ENCODE results near the gene NRTN.
"Not testable (repeated sequence)": the region's sequence is repeated elsewhere in the genome, so short reads cannot be mapped to it uniquely, and the experiment has no call there.

The NRTN gene

GRCh38 chr19:5850743-5851293 is 46.0 kb downstream of the NRTN start:
- H4K20me1 ChIP-seq (ENCODE audit: control insufficient read depth, insufficient read depth, low read depth, low read length), result no peaks in the 10 kb centered on the region
- no peaks in the 10 kb centered on the region for H3K9me2 ChIP-seq (replicated peaks; ENCODE audit: control insufficient read depth, low read length)
- no peaks in the 10 kb centered on the region for H3K4me1 ChIP-seq (ENCODE audit: control insufficient read depth, low read length)
- H3K9me3 ChIP-seq (ENCODE audit: control insufficient read depth, insufficient read depth, low read length), result no peaks in the 10 kb centered on the region
- no peak overlapping the region for H3K4me3 ChIP-seq (ENCODE audit: low read length)
- no peak overlapping the region for H3K4me2 ChIP-seq (ENCODE audit: low read length)
- no peaks in the 10 kb centered on the region; the same call in 1 of the 2 replicates for H3K27me3 ChIP-seq (ENCODE audit: control insufficient read depth, low read length)
- H3K36me3 ChIP-seq (ENCODE audit: control insufficient read depth, low read length), result no peaks in the 10 kb centered on the region
- no peak for TF ChIP-seq CTCF (IDR thresholded peaks at IDR 0.05; ENCODE audit: low read depth, low read length, poor library complexity, severe bottlenecking)
- no peak for TF ChIP-seq EZH2phosphoT487 (IDR thresholded peaks at IDR 0.05; ENCODE audit: borderline replicate concordance, low read length)
- H3F3A ChIP-seq (ENCODE audit: control insufficient read depth, insufficient read depth), result no peaks in the 10 kb centered on the region
- no peak overlapping the region for H3K27ac ChIP-seq (ENCODE audit: low read depth, low read length)
- H3K79me2 ChIP-seq (ENCODE audit: control insufficient read depth, low read length), result no peaks in the 10 kb centered on the region

GRCh38 chr19:5851302-5851701 is 46.4 kb downstream of the NRTN start, which contains the start of gene FUT3:
FUT3 (minus strand) TSS chr19:5851449.
- H3K27ac ChIP-seq (ENCODE audit: low read depth, low read length), result no peak within 1 kb of the TSS
- H3K4me3 ChIP-seq (ENCODE audit: low read length), result no peak within 1 kb of the TSS
- H3K27me3 ChIP-seq (ENCODE audit: control insufficient read depth, low read length), result peaks cover 2% of the 10 kb centered on the region; the same call in 1 of the 2 replicates
- H3K4me2 ChIP-seq (ENCODE audit: low read length), result no peak within 1 kb of the TSS
- H3F3A ChIP-seq (ENCODE audit: control insufficient read depth, insufficient read depth), result no peaks in the 10 kb centered on the region
- H3K9me3 ChIP-seq (ENCODE audit: control insufficient read depth, insufficient read depth, low read length), result no peaks in the 10 kb centered on the region
- H3K4me1 ChIP-seq (ENCODE audit: control insufficient read depth, low read length), result no peaks in the 10 kb centered on the region
- H3K79me2 ChIP-seq (ENCODE audit: control insufficient read depth, low read length), result no peaks in the 10 kb centered on the region
- no peaks in the 10 kb centered on the region for H3K9me2 ChIP-seq (replicated peaks; ENCODE audit: control insufficient read depth, low read length)
- no peaks in the 10 kb centered on the region for H3K36me3 ChIP-seq (ENCODE audit: control insufficient read depth, low read length)
- TF ChIP-seq EZH2phosphoT487 (IDR thresholded peaks at IDR 0.05; ENCODE audit: borderline replicate concordance, low read length), result no peak
- no peak for TF ChIP-seq CTCF (IDR thresholded peaks at IDR 0.05; ENCODE audit: low read depth, low read length, poor library complexity, severe bottlenecking)
- H4K20me1 ChIP-seq (ENCODE audit: control insufficient read depth, insufficient read depth, low read depth, low read length), result no peaks in the 10 kb centered on the region

GRCh38 chr19:5854121-5854520 is 49.3 kb downstream of the NRTN start:
- not testable (repeated sequence) for H3K9me3 ChIP-seq (ENCODE audit: control insufficient read depth, insufficient read depth, low read length); H3K36me3 ChIP-seq (ENCODE audit: control insufficient read depth, low read length); H4K20me1 ChIP-seq (ENCODE audit: control insufficient read depth, insufficient read depth, low read depth, low read length); H3F3A ChIP-seq (ENCODE audit: control insufficient read depth, insufficient read depth); H3K4me1 ChIP-seq (ENCODE audit: control insufficient read depth, low read length); H3K4me2 ChIP-seq (ENCODE audit: low read length); H3K9me2 ChIP-seq (replicated peaks; ENCODE audit: control insufficient read depth, low read length); H3K79me2 ChIP-seq (ENCODE audit: control insufficient read depth, low read length); H3K4me3 ChIP-seq (ENCODE audit: low read length); H3K27ac ChIP-seq (ENCODE audit: low read depth, low read length); H3K27me3 ChIP-seq (ENCODE audit: control insufficient read depth, low read length)

GRCh38 chr19:5855151-5855550 is 50.3 kb downstream of the NRTN start:
- H3K4me1 ChIP-seq (ENCODE audit: control insufficient read depth, low read length); H4K20me1 ChIP-seq (ENCODE audit: control insufficient read depth, insufficient read depth, low read depth, low read length); H3K4me3 ChIP-seq (ENCODE audit: low read length); H3K4me2 ChIP-seq (ENCODE audit: low read length); H3K79me2 ChIP-seq (ENCODE audit: control insufficient read depth, low read length); H3K9me2 ChIP-seq (replicated peaks; ENCODE audit: control insufficient read depth, low read length); H3F3A ChIP-seq (ENCODE audit: control insufficient read depth, insufficient read depth); H3K9me3 ChIP-seq (ENCODE audit: control insufficient read depth, insufficient read depth, low read length); H3K27me3 ChIP-seq (ENCODE audit: control insufficient read depth, low read length); H3K27ac ChIP-seq (ENCODE audit: low read depth, low read length); H3K36me3 ChIP-seq (ENCODE audit: control insufficient read depth, low read length): not testable (repeated sequence)

Measured in DOHH2 (cell line).